ENCODE measurements around the gene PERCC1.

Gene PERCC1

GRCh38 chr16:1430759-1431496 lies at the start of gene PERCC1:
Gene PERCC1, plus strand, starts transcription at chr16:1431078. Its CDS starts 1,516 bp downstream, at chr16:1432594.
- no peak for TF ChIP-seq CTCF (IDR thresholded peaks at IDR 0.05; ENCODE audit: control extremely low read depth, extremely low read depth, low read depth, missing control alignments)
- ChIA-PET CTCF (interaction anchor here (1.1 kb wide), 1 partner anchor 8 kb away, joined by 4 read pairs; no protein-coding TSS in a partner anchor), POLR2A (no interaction called here)
- DNase-seq (ENCODE audit: extremely low spot score): no peak

GRCh38 chr16:1381612-1382406 lies 49.1 kb upstream of the PERCC1 start:
- ChIA-PET CTCF (interaction anchor here (2.5 to 5.6 kb wide), 2 partner anchors 17 to 18 kb away, joined by 8 to 56 read pairs; no protein-coding TSS in a partner anchor), POLR2A (interaction anchor here (0.6 kb wide), 1 partner anchor 54 kb away, joined by 3 read pairs; no protein-coding TSS in a partner anchor)
- no peak for TF ChIP-seq CTCF (IDR thresholded peaks at IDR 0.05; ENCODE audit: control extremely low read depth, extremely low read depth, low read depth, missing control alignments)

DNA sequence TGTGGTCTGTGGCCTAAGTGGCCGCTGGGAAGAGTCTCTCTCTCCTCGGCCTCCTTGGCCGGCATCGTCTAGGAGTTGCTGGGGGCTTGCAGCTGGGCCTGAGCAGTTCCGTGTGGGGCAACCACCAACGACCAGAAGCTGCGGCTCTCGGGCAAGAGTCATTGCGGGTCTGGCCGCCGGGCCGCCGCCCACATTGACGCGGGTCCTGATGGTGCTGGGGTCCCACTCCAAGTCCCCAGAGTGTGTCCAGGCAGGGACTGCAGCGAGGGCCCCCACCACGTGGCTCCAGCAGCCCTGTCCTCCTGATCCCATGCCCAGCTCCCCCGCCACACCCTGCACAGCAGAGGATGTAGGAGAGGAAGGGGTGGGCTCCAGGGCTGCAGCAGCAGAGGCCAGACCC lies 47.3 kb upstream of the PERCC1 start:
- ChIA-PET CTCF (interaction anchor here (2.5 kb wide), 1 partner anchor 20 kb away, joined by 8 read pairs; no protein-coding TSS in a partner anchor), POLR2A (no interaction called here)
- TF ChIP-seq CTCF (IDR thresholded peaks at IDR 0.05; ENCODE audit: control extremely low read depth, extremely low read depth, low read depth, missing control alignments): no peak
- no peak for DNase-seq (ENCODE audit: extremely low spot score)

More at GRCh38 chr16:1381612-1382406, 49.1 kb upstream of the PERCC1 start:
- no peak for DNase-seq (ENCODE audit: extremely low spot score)

GRCh38 chr16:1385232-1385631 lies 45.6 kb upstream of the PERCC1 start:
- CTCF ChIA-PET: no interaction called here
- DNase-seq (ENCODE audit: extremely low spot score): no peak
- POLR2A ChIA-PET: no interaction called here
- no peak for TF ChIP-seq CTCF (IDR thresholded peaks at IDR 0.05; ENCODE audit: control extremely low read depth, extremely low read depth, low read depth, missing control alignments)

DNA sequence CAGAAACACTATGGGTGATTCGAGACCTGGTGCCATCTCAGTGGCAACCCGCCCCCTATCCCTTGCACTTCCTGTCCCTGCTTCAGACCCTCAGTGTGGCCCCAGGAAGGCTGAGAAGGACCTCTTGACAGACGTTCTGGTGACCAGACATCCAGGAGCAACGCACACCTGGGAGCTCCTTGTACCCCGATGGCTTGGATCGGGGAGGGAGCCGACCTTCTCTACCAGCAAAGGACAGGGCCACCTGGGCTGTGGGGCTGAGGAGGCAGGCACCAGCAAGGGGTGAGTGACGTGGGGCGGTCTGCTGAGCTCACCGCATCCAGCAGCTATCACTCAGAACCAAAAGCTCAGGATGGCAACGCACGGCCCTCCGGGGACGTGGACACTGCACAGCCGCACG lies 43.5 kb upstream of the PERCC1 start:
- no peak for DNase-seq (ENCODE audit: extremely low spot score)
- ChIA-PET POLR2A (no interaction called here), CTCF (no interaction called here)

More for the DNA sequence above, 43.5 kb upstream of the PERCC1 start:
- no peak for TF ChIP-seq CTCF (IDR thresholded peaks at IDR 0.05; ENCODE audit: control extremely low read depth, extremely low read depth, low read depth, missing control alignments)

Data from GM10248 (cell line).